GM18526 (cell line): ENCODE data around the gene ASCL4.

Experiments
- POLR2A ChIP-seq: IDR thresholded peaks from 3 replicates; pipeline ENCODE4 v1.6.1; 2011; ENCODE audit not compliant: insufficient read length; ENCODE audit errors: extremely low read depth

ASCL4 gene

DNA sequence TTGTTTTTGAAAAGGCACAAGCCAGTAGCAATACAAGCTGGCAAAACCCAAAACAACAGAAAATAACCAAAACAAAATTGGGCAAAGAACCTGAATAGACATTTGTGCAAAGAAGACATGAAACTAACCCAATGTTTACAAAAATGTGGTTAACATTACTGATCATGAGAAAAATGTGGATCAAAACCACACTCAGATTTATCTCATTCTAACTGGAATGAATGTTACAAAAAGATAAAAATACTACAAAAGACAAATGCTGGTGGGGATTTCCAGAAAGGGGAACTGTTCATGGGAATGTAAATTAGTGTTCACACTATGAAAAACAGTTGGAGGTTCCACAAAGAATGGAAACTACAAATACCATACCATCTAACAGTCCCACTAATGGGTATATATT lies 26.6 kb downstream of the ASCL4 start:
- no peak for TF ChIP-seq POLR2A

DNA sequence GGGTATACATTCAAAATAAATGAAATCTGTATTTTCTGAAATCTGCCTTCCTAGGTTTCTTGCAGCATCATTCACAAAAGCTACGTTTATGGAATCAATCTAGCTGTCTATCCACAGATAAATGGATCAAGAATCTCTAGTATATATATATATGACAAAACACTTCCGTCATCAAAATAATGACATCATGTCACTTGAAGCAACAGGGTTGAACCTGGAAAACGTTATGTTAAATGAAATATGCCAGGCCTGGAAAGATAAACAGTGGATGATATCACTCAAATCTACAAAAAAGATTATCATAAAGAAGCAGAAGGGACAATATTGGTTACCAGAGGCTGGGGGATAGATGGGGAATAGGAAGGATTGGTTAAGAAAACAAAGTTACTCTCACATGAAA lies 28.6 kb downstream of the ASCL4 start:
- no peak for TF ChIP-seq POLR2A

DNA sequence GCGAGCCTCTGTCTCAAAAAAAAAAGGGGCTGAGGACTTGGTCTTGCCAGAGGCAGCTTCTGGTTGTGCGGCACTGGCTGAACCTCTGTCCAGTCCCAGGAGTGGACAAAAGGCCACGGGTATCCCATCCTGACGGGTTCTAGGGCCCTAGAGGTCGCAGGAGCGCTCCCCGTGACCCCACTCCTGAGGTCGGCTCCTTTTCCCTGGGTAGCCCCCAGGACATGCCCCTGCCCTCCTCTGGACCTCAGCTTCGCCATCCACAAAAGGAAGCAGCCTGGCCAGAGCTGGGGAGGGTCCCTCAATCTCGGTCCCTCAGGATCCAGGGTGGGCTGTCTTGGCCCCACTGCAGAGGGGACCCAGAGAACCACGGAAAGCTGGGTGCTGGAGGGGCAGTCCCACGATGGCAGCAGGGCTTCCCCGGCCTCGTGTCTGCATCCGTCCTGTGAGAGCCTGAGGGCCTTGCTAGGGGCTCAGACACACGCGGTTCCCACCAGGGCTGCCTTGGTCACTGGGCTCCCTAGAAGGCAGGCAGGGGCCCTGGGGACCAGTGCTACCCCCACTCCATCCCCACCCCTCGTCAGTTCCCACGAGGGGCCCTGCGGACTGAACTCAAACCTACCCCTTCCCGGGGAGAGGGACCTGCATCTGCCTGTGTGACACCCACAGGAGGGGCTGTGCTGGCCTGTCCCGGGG lies 31.1 kb downstream of the ASCL4 start:
- no peak for TF ChIP-seq POLR2A

DNA sequence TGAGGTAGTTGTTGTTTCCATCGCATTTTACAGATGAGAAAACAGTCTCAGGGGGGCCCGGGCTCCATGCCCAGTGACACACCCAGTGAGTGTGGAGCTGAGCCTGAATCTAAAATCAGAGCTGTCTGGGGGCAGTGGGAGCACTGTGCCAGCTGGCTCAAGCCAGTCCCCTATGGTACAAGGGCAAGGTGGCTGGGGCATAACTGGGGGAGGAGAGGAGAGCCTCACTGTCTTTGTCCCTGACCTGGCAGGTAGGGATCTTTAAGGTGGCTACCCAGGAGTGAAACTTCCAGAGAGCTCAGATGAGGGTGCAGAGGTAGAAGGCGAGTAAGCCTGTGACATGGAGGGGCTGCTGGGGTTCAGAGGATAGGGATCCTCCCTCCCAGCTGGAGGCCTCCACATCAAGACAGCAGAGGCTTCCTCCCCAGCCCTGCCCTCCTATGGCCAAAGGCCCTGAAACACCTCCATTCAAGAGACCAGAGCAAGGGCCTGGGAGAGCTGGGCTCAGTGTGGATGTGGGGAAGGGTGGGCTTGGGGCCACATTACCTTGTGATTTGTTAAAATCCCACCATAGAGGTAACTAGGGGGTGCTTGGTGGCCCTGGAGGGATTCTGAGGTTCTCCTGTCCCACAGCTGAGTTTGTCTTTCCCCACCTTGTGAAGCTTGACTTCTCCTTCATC lies 33.1 kb downstream of the ASCL4 start:
- no peak for TF ChIP-seq POLR2A

DNA sequence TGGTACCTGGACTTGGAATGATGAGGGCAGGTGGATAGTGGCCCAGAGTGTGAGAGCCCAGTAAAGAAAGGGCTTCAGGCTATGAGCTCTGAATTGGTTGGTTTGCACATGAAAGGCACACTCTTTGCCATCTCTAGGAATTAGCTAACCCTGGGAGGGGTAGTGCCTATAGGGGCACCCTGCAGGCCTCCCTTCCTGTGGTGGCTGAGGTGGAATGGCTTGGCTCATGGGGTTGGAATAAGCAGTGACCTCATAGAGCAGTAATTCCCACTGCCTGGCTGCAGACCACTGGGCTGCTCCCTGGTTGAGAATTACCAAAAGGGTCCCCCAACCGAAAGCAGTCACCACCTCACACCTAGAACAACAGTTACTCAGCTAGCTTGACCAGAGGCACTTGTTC lies 42.7 kb downstream of the ASCL4 start:
- no peak for TF ChIP-seq POLR2A

DNA sequence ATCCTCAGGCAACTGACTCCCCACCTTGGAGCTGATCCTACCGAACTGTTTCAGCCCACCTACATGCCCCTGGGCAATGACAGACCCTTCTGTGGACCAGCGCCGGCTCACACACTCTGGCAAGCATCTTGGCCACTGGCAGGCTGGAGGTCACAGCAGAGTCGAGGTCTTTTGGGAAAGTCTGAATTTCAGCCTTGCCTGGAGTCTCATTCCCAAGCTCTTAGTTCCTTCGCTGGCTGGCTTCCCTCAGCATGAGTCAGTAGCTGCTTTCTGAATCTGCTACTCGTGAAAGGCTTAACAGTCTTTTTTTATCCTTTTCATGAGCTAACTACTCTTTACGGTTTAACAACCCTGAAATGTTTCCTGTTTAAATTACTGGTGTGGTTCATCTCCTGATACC lies 44.5 kb downstream of the ASCL4 start:
- TF ChIP-seq POLR2A = no peak

DNA sequence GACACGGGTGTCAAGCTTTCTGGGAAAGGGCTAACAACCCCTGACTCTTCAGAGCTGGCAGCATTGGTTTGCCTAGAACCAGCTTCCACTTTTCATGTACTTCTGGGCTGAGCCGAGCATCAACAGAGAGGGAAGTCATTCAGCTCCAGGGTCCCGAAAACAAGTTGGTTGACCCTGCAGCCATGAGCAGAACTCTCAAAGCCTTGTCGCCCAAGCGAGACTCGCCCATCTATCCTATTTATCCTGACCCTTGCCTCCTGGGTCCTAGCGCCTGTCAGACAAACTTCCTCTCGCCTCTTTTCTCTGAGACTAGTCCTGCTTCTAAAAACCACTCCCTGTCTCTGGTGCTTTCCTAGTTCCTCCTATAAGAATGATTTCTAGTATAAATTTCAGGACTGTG lies 47.9 kb downstream of the ASCL4 start:
- TF ChIP-seq POLR2A = no peak
